Inflammatory macrophage (primary cell): ENCODE data around the gene TH.
"Not testable (repeated sequence)": the region's sequence is repeated elsewhere in the genome, so short reads cannot be mapped to it uniquely, and the experiment has no call there.

ENCODE experiments used
- DNase-seq, 2 donors: peaks; one replicate each; pipeline ENCODE4 v3.0.0-alpha.2; 2020 to 2022

TH gene

GRCh38 chr11:2128130-2128510 lies 43.5 kb downstream of the TH start:
- no peak for DNase-seq

GRCh38 chr11:2127482-2128129 lies 44.0 kb downstream of the TH start:
- DNase-seq: no peak

GRCh38 chr11:2126520-2127085 lies 45.0 kb downstream of the TH start:
- no peak for DNase-seq

GRCh38 chr11:2124736-2125484 lies 46.7 kb downstream of the TH start:
- DNase-seq: not testable (repeated sequence)

GRCh38 chr11:2123628-2123960 lies 48.0 kb downstream of the TH start:
- no peak for DNase-seq

GRCh38 chr11:2122907-2123627 lies 48.5 kb downstream of the TH start:
- DNase-seq: no peak

- no peak for DNase-seq
Observed at GRCh38 chr11:2122222-2122906, 49.3 kb downstream of the TH start.

- DNase-seq: no peak
Observed at GRCh38 chr11:2121227-2122130, 50.1 kb downstream of the TH start.

GRCh38 chr11:2120359-2121100 lies 51.1 kb downstream of the TH start:
- no peak for DNase-seq

- DNase-seq: no peak
Observed at GRCh38 chr11:2118677-2119076, 52.9 kb downstream of the TH start.

- DNase-seq: no peak
Observed at GRCh38 chr11:2116680-2117079, 54.9 kb downstream of the TH start.

- DNase-seq: no peak
Observed at GRCh38 chr11:2115308-2115707, 56.3 kb downstream of the TH start.

- DNase-seq: no peak
Observed at GRCh38 chr11:2114430-2115241, 57.0 kb downstream of the TH start.
